Left lung (tissue), 10 donors: ENCODE measurements around the gene LRP11. TPM values are rescaled to one million over a fixed set of nuclear protein-coding genes. Genes with fewer than 3 reads are reported as not detected.

Source experiments
- ATAC-seq: fragments of 200-7000 bp; cut with Tn5 transposase; one replicate; pipeline ENCODE4 v1.9.1; 2020; ENCODE audit warnings: moderate library complexity
- DNase-seq, 4 donors: peaks; one replicate each; pipeline ENCODE4 v3.0.0-alpha.2; 2013 to 2020
- H3K27ac ChIP-seq, 2 donors: fragments of 200-600 bp; sonication (generic) in 1 of 2; one replicate each; pipeline versions ENCODE4 v1.5.0 to v1.8.0; 2020 to 2021
- H3K27me3 ChIP-seq, 2 donors: fragments of 200-600 bp; sonication (generic) in 1 of 2; one replicate each; pipeline versions ENCODE4 v1.5.0 to v1.8.0; 2020 to 2021
- H3K36me3 ChIP-seq, 2 donors: fragments of 200-600 bp; sonication (generic) in 1 of 2; one replicate each; pipeline versions ENCODE4 v1.5.0 to v1.8.0; 2020 to 2021
- H3K4me1 ChIP-seq, 2 donors: fragments of 200-600 bp; one replicate each; pipeline ENCODE4 v1.8.0; 2021
- H3K4me3 ChIP-seq, 2 donors: fragments of 200-600 bp; sonication (generic) in 1 of 2; one replicate each; pipeline versions ENCODE4 v1.5.0 to v1.8.0; 2020 to 2021; ENCODE audit warnings: mild to moderate bottlenecking in 1 of 2
- H3K9me3 ChIP-seq, 2 donors: fragments of 200-600 bp; sonication (generic) in 1 of 2; one replicate each; pipeline versions ENCODE4 v1.5.0 to v1.8.0; 2020 to 2021
- intact Hi-C, 2 donors: fragments of 100-400 bp; cut with DNase I; formaldehyde crosslinking; loops; one replicate each; pipeline versions ENCODE4 v1.11.2 to v1.14.2; 2022
- polyA plus RNA-seq, 6 donors: library from polyadenylated mRNA; unstranded; fragments of 120-200 nt; gene quantifications; one replicate each; pipeline ENCODE4 v1.2.1, GENCODE V29; 2013; ENCODE audit not compliant: insufficient read length in 6 of 6
- total RNA-seq, 2 donors: library from RNA; stranded (reverse); fragmentation: NEBNext Ultra II Directional; extraction: Animal tissue kit (Norgen Biotek cat#: 25700); gene quantifications; one replicate each; pipeline ENCODE4 v1.2.1, GENCODE V29; 2021
- TF ChIP-seq, protein P1 (sequence below), 2 donors: fragments of 200-600 bp; sonication (generic) in 1 of 2; IDR thresholded peaks; one replicate each; pipeline versions ENCODE4 v1.5.0 to v1.8.0; 2021; ENCODE audit warnings: antibody characterized with exemption in 2 of 2
- donor health status: DM: no; HTN: yes; CAD: no.
- donor health status: DM: no; HTN: no; CAD: no.

Gene LRP11
- total and polyA plus RNA-seq, 8 donors = 30.1 to 42.6 (median 36.4) TPM

- no peaks in the 10 kb centered on the region for H3K4me1 ChIP-seq
- ATAC-seq (no peak), DNase-seq (no peak)
- peaks cover 0 to 6% of the 10 kb centered on the region in 2 donors for H3K36me3 ChIP-seq
- H3K9me3 ChIP-seq = no peaks in the 10 kb centered on the region
- no peaks in the 10 kb centered on the region for H3K27me3 ChIP-seq
- H3K27ac ChIP-seq = no peak overlapping the region
- TF ChIP-seq, protein P1, sequence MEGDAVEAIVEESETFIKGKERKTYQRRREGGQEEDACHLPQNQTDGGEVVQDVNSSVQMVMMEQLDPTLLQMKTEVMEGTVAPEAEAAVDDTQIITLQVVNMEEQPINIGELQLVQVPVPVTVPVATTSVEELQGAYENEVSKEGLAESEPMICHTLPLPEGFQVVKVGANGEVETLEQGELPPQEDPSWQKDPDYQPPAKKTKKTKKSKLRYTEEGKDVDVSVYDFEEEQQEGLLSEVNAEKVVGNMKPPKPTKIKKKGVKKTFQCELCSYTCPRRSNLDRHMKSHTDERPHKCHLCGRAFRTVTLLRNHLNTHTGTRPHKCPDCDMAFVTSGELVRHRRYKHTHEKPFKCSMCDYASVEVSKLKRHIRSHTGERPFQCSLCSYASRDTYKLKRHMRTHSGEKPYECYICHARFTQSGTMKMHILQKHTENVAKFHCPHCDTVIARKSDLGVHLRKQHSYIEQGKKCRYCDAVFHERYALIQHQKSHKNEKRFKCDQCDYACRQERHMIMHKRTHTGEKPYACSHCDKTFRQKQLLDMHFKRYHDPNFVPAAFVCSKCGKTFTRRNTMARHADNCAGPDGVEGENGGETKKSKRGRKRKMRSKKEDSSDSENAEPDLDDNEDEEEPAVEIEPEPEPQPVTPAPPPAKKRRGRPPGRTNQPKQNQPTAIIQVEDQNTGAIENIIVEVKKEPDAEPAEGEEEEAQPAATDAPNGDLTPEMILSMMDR (IDR thresholded peaks at IDR 0.05) = no peak
- intact Hi-C loops = no loop called here
- H3K4me3 ChIP-seq = no peak overlapping the region
Measured at GRCh38 chr6:149825292-149825691, 38.9 kb downstream of the LRP11 start.

GRCh38 chr6:149823013-149823412 is 41.1 kb downstream of the LRP11 start:
- DNase-seq (no peak), ATAC-seq (no peak)
- Histone ChIP-seq H3K4me1 (no peaks in the 10 kb centered on the region), H3K4me3 (no peak overlapping the region), H3K9me3 (no peaks in the 10 kb centered on the region), H3K27me3 (no peaks in the 10 kb centered on the region), H3K27ac (no peak overlapping the region), H3K36me3 (peaks cover 0 to 6% of the 10 kb centered on the region in 2 donors)
- intact Hi-C loops = no loop called here
- TF ChIP-seq, protein P1 (IDR thresholded peaks at IDR 0.05) = no peak

- intact Hi-C loops = no loop called here
- Histone ChIP-seq H3K4me1 (no peaks in the 10 kb centered on the region), H3K4me3 (no peak overlapping the region), H3K9me3 (no peaks in the 10 kb centered on the region), H3K27ac (no peak overlapping the region), H3K36me3 (peaks cover 0 to 6% of the 10 kb centered on the region in 2 donors), H3K27me3 (no peaks in the 10 kb centered on the region)
- ATAC-seq = no peak
- no peak for DNase-seq
- TF ChIP-seq, protein P1 (IDR thresholded peaks at IDR 0.05) = no peak
Measured at GRCh38 chr6:149821492-149821891, 42.7 kb downstream of the LRP11 start.

GRCh38 chr6:149820506-149820905 is 43.7 kb downstream of the LRP11 start:
- TF ChIP-seq, protein P1 (IDR thresholded peaks at IDR 0.05) = no peak
- ATAC-seq = no peak
- no peak overlapping the region for H3K4me3 ChIP-seq
- no peaks in the 10 kb centered on the region for H3K9me3 ChIP-seq
- no peaks in the 10 kb centered on the region for H3K36me3 ChIP-seq
- no peaks in the 10 kb centered on the region for H3K27me3 ChIP-seq
- DNase-seq = no peak
- intact Hi-C loops = no loop called here
- H3K4me1 ChIP-seq = no peaks in the 10 kb centered on the region
- H3K27ac ChIP-seq = no peak overlapping the region

- H3K4me1 ChIP-seq = no peaks in the 10 kb centered on the region
- ATAC-seq (no peak), DNase-seq (no peak)
- H3K9me3 ChIP-seq = no peaks in the 10 kb centered on the region
- H3K4me3 ChIP-seq = no peak overlapping the region
- H3K27me3 ChIP-seq = no peaks in the 10 kb centered on the region
- H3K27ac ChIP-seq = no peak overlapping the region
- intact Hi-C loops = no loop called here
- TF ChIP-seq, protein P1 (IDR thresholded peaks at IDR 0.05) = no peak
- peaks cover 0 to 33% of the 10 kb centered on the region in 2 donors for H3K36me3 ChIP-seq
Measured at GRCh38 chr6:149815788-149816187, 48.4 kb downstream of the LRP11 start.
